ENCODE measurements around the gene GABARAPL1.

GRCh38 chr12:10171973-10172728, 40.5 kb upstream of the GABARAPL1 start, which contains the start of gene OLR1:
- no peak for TF ChIP-seq ZNF274 (IDR thresholded peaks at IDR 0.05; ENCODE audit: low read length)
- TF ChIP-seq ZNF274 (tag by site-specific recombination; IDR thresholded peaks at IDR 0.05; ENCODE audit: borderline replicate concordance) = no peak
- TF ChIP-seq ZNF629 (tag by site-specific recombination; IDR thresholded peaks at IDR 0.05) = no peak
- no peak for TF ChIP-seq BCL6B (tag by site-specific recombination; IDR thresholded peaks at IDR 0.05)
- no peak for TF ChIP-seq SP2 (tag by site-specific recombination; IDR thresholded peaks at IDR 0.05)
- no peak for TF ChIP-seq CTCF (tag by site-specific recombination; IDR thresholded peaks at IDR 0.05)
- no peak for TF ChIP-seq ZNF548 (tag by site-specific recombination; IDR thresholded peaks at IDR 0.05)
- no peak for TF ChIP-seq ZBTB6 (tag by site-specific recombination; IDR thresholded peaks at IDR 0.05)
- TF ChIP-seq ZBTB21 (tag by site-specific recombination; IDR thresholded peaks at IDR 0.05) = no peak
- no peak for TF ChIP-seq ZNF311 (tag by site-specific recombination; IDR thresholded peaks at IDR 0.05; ENCODE audit: borderline replicate concordance)
- no peak for TF ChIP-seq ZNF513 (tag by site-specific recombination; IDR thresholded peaks at IDR 0.05)
- no peak for TF ChIP-seq KLF16 (tag by site-specific recombination; IDR thresholded peaks at IDR 0.05)
- no peak for TF ChIP-seq ZNF121 (tag by site-specific recombination; IDR thresholded peaks at IDR 0.05)
- no peak for TF ChIP-seq ZSCAN5A (tag by site-specific recombination; IDR thresholded peaks at IDR 0.05)
- no peak for TF ChIP-seq ZNF133 (tag by site-specific recombination; IDR thresholded peaks at IDR 0.05)

All from HEK293 (cell line).